NCI-H748 (cell line): ENCODE data around the gene LDLRAD4.

Experiments
- DNase-seq: peaks from one replicate; lab custom pipeline; 2025; ENCODE audit not compliant: unreplicated experiment; lab: John Stamatoyannopoulos, UW

LDLRAD4 gene

DNA sequence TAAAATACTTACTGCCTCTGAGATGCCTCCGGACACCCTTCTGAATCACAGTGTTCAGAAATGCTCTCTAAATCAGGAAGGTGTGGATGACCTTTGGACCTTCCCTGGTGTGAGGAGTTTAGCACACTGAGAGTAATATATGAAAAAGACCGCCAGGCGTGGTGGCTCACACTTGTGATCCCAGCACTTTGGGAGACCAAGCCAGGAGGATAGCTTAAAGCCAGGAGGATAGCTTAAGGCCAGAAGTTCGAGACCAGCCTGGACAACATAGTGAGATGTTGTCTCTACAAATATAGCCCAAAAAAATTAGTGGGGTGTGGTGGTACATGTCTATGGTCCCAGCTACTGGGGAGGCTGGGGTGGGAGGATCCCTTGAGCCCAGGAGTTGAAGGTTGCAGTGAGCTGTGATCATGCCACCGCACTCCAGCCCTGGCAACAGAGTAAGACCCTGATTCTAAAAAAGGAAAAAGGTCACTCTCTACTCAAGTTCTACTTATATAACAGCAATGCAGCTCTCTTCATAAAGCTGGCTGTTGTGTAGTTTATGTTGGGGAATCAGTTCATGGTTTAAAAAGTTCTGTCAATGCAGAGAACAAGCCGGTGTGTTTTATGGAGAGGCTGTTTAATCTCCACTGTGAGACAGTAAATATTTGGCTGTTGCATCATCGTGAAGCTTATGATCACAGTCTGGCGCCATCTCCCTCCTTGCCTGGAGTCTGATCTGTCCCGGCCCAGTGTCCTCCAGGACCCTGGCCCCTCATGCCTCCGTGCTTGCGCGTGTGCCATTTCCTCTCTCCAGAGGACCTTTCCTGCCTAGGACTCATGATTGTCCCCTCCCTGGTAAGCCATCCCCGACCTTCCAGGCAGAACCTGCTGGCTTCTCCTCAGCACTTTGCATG is 323.3 kb downstream of the LDLRAD4 start:
- peak; percentile 35 for DNase-seq

DNA sequence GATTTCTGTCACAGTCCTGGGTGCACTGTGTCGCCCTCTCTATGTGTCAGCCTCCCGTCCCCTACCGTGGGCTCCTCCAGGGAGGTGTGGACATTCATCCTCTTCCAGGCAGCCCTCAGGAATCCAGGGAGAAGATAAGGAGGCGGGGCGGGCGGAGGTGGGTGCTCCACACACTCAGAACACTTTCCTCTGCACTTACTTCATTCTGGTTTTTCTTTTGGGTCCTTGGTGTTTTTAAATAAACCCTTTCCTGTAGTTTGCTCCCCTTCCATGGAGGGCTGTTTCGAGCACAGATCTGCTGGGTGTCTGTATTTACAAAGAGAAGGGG is 323.9 kb downstream of the LDLRAD4 start:
- no peak for DNase-seq

DNA sequence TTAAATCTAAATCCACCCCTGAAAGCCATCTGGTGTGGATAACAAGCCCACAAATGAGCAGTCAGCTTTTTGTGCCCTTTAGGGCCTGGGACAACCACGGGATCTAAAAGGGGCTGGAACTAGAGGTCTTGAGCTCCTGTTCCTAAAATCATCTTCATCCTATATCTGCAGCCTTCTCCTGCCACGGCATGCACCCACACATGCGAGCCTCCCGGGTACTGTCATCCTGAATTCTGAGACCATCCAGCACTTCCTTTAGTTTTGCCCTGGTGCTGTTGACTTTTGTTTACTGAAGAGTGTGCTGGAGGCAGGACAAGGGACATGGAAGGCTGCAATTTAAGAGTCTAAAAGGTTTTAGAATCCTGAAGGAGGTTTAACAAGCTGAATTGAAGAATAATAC is 324.6 kb downstream of the LDLRAD4 start:
- no peak for DNase-seq

- DNase-seq, result no peak
Observed at GRCh38 chr18:13543811-13544732, 325.5 kb downstream of the LDLRAD4 start.

DNA sequence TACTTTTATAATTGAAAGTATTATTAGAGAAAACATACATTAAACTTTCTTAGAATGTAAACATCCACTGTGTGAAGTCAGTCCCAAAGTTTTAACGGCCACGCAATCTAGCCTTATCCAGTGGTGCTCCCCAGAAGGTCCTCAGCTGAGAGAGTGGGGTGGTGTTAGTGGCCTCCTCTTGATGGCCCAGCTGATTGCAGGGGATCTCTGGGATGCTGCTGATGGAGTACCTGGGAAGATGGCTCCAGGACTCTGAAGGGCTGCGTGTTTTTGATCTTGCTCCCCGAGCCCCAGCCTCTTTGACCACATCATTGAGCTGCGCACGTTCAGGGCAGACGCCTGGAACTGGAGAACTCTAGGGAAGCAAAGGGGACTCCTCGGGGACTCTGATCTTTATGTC is 326.4 kb downstream of the LDLRAD4 start:
- DNase-seq, result no peak

- no peak for DNase-seq
Observed at GRCh38 chr18:13545514-13545913, 327.0 kb downstream of the LDLRAD4 start.

- no peak for DNase-seq
Observed at GRCh38 chr18:13545955-13546354, 327.4 kb downstream of the LDLRAD4 start.

GRCh38 chr18:13546638-13547037 is 328.1 kb downstream of the LDLRAD4 start:
- no peak for DNase-seq

DNA sequence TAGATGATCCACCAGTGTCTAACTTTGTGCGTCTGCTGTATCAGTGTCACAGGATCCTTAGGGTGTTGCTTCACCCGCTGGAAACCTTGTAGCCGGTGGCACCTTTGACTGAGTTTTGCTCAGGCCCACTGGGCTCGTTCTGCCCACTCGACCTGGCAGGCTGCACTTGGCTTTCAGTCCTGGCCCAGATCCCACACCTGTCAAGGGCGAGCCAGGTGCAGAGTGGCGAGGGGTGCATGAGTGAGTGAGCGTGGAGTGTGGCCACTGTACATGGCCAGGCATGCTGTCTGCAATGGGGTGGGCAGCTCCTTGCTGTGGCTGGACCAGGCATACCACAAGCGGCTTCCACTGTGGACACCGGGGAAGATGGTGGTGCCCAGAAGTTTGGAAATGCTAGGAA is 328.8 kb downstream of the LDLRAD4 start:
- DNase-seq, result no peak

- DNase-seq, result no peak
Observed at GRCh38 chr18:13548106-13548819, 329.7 kb downstream of the LDLRAD4 start.

DNA sequence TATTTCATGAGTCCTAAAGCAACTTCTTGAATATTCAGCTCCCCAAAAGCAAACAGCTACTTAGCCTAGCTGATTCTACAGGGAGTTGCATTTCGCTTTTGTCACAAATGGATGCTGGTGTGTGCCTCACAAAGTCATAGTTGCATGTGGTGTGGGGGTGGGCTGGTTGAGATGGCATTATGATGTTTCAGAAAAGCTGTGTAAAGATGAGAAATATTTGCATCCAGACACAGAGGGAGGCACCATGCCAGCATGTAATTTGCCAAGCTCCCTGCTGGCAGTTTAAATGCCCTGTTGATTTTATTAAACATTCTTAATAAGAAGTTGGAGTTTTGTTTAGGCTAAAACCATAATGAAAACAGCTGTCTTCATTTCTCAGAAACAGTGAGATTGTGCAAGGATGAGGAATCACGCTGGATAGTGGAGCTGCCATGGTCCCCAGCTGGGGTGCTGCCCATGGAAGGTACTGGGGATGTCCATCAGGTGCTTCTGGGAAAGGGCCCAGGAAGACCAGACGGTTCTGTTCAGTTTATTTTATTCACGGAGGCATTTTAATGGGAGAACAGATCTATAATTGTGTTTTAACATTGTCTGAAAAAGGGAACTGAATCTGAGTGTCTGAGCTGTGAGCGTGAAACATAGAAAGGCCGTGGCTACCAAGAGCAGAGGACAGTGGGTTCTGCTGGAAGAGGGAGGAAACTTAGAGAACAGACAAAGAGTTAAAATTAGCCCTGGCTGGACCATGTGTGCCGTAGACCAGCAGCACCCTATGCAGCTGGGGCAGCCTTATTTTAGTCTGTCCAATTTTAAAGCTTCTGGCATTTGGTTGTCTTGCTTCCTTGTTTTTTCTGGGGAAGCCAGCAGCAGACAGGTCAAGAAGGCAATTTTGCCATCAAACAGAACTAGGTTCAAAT is 330.7 kb downstream of the LDLRAD4 start:
- no peak for DNase-seq

- no peak for DNase-seq
Observed at GRCh38 chr18:13549880-13550232, 331.3 kb downstream of the LDLRAD4 start.

DNA sequence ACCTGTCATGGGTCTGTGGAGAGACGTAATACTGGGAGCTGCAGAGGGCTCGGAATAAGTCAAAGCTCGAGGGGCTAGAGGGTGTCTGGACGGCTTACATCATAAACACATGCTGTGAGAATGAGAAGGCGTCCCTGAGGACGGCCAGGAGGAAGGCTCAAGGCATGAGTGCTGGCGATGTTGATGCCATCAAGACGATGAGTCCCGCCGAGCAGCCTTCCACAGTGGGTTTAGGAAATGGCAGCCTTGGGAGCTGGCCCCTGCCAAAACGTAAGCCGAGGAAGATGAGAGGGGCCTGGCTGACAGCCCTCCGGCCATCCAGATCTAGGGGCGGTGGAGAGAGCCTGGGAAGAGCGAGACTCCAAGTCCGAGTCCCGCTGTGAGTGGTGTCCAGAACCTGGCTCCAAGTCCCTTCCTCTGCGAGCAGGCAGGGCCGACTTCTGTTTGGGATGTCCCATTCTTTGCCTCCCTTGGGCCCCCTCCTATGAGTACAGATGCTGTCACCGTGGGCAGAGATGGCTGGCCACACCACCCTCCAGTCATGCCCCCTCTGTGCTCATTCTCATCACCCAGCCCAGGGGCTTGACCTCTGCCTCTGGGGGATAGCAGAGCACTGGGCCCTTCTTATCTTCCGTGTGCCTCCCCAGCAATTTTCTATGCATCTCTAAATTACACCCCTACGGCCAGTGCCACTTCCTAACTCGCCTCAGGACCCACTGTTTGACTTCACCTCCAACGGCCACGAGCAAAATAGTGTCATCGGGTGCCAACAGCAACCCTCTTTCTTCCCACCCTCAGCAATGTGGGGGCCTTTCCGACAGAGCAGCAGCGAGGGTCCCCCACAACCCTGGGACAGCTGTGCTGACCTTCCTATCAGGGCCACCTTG is 332.1 kb downstream of the LDLRAD4 start:
- no peak for DNase-seq

DNA sequence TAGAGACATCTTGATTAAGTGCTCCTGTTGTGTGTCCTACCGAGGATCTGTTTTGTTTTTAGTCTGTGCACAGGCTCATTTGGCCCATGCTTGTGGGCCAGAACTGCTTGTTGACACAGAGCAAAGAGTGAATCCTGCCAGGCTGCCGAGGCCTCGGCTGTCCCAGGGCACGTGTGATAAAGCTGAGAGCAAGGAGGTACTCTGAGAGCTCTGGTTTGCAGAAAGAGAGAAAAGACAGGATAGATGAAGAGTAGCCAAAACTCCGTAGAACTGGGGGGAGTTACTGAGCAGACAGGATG is 332.7 kb downstream of the LDLRAD4 start:
- no peak for DNase-seq

DNA sequence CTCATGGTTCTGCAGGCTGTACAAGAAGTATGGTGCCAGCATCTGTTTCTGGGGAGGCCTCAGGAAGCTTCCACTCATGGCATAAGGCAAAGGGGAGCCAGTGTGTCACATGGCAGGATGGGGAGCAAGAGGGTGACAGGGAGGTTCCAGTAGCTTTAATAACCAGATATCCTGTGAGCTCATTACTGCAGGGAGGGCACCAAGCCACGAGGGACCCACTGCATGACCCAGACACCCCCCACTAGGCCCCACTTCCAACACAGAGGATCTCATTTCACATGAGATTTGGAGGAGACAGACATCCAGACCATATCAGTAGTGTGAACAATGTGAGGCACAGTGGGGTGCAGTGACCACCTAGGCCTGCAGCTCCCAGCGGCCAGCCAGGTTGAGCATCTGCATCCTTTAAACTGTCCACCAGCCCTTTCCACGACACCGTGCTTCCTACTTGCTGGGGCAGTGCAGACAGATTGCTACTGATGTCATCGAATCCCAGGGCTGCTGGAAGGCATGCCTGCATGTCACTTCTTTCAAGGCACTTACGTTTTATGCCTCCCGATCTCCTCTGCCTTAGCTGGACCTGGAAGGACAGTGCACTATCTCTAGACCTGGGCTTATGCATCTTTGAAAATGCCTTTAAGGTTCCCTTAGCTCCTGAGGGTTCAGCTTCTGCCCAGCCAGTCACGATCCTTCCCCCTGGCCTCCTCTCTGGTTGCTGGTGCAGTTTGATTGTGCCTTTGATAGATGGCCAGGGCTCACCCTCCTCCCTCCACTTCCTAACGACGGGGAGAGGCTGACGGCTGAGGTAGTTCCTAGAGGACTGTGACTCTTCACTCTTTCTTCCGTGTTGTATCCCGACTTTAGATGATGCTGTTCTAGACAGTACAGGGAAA is 333.5 kb downstream of the LDLRAD4 start:
- DNase-seq, result no peak

GRCh38 chr18:13553449-13553848 is 334.9 kb downstream of the LDLRAD4 start:
- no peak for DNase-seq

GRCh38 chr18:13555192-13555591 is 336.6 kb downstream of the LDLRAD4 start:
- DNase-seq, result no peak

GRCh38 chr18:13555865-13556264 is 337.3 kb downstream of the LDLRAD4 start:
- DNase-seq, result no peak

DNA sequence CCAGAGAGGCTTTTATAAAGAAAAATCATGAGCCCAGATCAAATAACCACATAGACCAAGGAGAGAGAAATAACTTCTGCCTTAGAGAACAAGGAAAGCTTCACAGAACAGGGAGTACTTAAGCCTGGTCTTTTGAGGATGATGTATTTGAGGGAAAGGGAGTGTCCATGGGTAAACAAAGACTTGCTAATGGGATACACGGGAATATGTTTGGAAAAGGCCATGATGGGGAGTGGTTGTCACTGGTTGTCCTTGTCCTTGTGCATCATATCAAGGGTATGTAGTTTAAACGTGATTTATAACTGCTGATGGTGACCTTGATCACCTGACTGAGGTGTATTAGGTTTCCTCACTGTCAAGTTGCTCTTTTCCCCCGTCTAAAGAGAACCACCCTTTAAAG is 337.9 kb downstream of the LDLRAD4 start:
- peak; percentile 55 for DNase-seq
